ENCODE results near the gene KRT12. TPM values are rescaled to one million over a fixed set of nuclear protein-coding genes. Genes with fewer than 3 reads are reported as not detected.

The KRT12 gene
- total RNA-seq, 1 experiment from 2014 or later: not detected

- H3K4me3 Mint-ChIP-seq (ENCODE audit: unreplicated experiment): no peak overlapping the region
- ChIA-PET CTCF (no interaction called here), POLR2A (no interaction called here)
- H3K36me3 Mint-ChIP-seq (ENCODE audit: insufficient read depth, unreplicated experiment): no peaks in the 10 kb centered on the region
- intact Hi-C loops (cut with micrococcal nuclease; ENCODE audit: unreplicated experiment): no loop called here
- H3K36me3 ChIP-seq (ENCODE audit: control insufficient read depth, insufficient read depth, low read length): no peaks in the 10 kb centered on the region
- no peaks in the 10 kb centered on the region for H3K9me3 ChIP-seq
- no peaks in the 10 kb centered on the region for H3K27me3 ChIP-seq (replicated peaks; ENCODE audit: control insufficient read depth, insufficient read depth, low read length)
- H3K4me3 ChIP-seq (ENCODE audit: low read depth, low read length): no peak overlapping the region
- no peaks in the 10 kb centered on the region for H3K9me3 Mint-ChIP-seq (ENCODE audit: unreplicated experiment)
- no TSS peak for BruUV-seq (replicated peaks)
- H3K4me1 ChIP-seq: peaks cover 4% of the 10 kb centered on the region; the same call in 1 of the 2 replicates
- H3K27ac Mint-ChIP-seq (ENCODE audit: unreplicated experiment): no peak overlapping the region
- no peak for DNase-seq
- H3K4me1 Mint-ChIP-seq (ENCODE audit: low read depth, unreplicated experiment): peaks cover 7% of the 10 kb centered on the region
- no peaks in the 10 kb centered on the region for H3K27me3 Mint-ChIP-seq (ENCODE audit: insufficient read depth, unreplicated experiment)
- TF ChIP-seq, protein P1, sequence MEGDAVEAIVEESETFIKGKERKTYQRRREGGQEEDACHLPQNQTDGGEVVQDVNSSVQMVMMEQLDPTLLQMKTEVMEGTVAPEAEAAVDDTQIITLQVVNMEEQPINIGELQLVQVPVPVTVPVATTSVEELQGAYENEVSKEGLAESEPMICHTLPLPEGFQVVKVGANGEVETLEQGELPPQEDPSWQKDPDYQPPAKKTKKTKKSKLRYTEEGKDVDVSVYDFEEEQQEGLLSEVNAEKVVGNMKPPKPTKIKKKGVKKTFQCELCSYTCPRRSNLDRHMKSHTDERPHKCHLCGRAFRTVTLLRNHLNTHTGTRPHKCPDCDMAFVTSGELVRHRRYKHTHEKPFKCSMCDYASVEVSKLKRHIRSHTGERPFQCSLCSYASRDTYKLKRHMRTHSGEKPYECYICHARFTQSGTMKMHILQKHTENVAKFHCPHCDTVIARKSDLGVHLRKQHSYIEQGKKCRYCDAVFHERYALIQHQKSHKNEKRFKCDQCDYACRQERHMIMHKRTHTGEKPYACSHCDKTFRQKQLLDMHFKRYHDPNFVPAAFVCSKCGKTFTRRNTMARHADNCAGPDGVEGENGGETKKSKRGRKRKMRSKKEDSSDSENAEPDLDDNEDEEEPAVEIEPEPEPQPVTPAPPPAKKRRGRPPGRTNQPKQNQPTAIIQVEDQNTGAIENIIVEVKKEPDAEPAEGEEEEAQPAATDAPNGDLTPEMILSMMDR (IDR thresholded peaks at IDR 0.05; ENCODE audit: insufficient read depth in 1 of 2, low read depth in 1 of 2, low read length in 1 of 2, severe bottlenecking in 1 of 2, unreplicated experiment in 1 of 2): no peak
Measured at GRCh38 chr17:40878044-40878443, 11.0 kb upstream of the KRT12 start.

- H3K4me3 Mint-ChIP-seq (ENCODE audit: unreplicated experiment): no peak overlapping the region
- Histone ChIP-seq H3K9me3 (no peaks in the 10 kb centered on the region), H3K27me3 (replicated peaks; ENCODE audit: control insufficient read depth, insufficient read depth, low read length) (no peaks in the 10 kb centered on the region), H3K36me3 (ENCODE audit: control insufficient read depth, insufficient read depth, low read length) (no peaks in the 10 kb centered on the region), H3K4me1 (no peaks in the 10 kb centered on the region), H3K4me3 (ENCODE audit: low read depth, low read length) (no peak overlapping the region)
- ChIA-PET CTCF (interaction anchor here (0.6 to 0.9 kb wide), 3 partner anchors 254 to 790 kb away, joined by 3 to 4 read pairs (median 3); no protein-coding TSS in a partner anchor), POLR2A (no interaction called here)
- no TSS peak for BruUV-seq (replicated peaks)
- TF ChIP-seq, protein P1 (IDR thresholded peaks at IDR 0.05; ENCODE audit: insufficient read depth in 1 of 2, low read depth in 1 of 2, low read length in 1 of 2, severe bottlenecking in 1 of 2, unreplicated experiment in 1 of 2): no peak
- intact Hi-C loops (cut with micrococcal nuclease; ENCODE audit: unreplicated experiment): no loop called here
- no peaks in the 10 kb centered on the region for H3K36me3 Mint-ChIP-seq (ENCODE audit: insufficient read depth, unreplicated experiment)
- H3K4me1 Mint-ChIP-seq (ENCODE audit: low read depth, unreplicated experiment): no peaks in the 10 kb centered on the region
- H3K9me3 Mint-ChIP-seq (ENCODE audit: unreplicated experiment): no peaks in the 10 kb centered on the region
- no peak overlapping the region for H3K27ac Mint-ChIP-seq (ENCODE audit: unreplicated experiment)
- no peaks in the 10 kb centered on the region for H3K27me3 Mint-ChIP-seq (ENCODE audit: insufficient read depth, unreplicated experiment)
- no peak for DNase-seq
Measured at GRCh38 chr17:40873801-40874200, 6.8 kb upstream of the KRT12 start.

DNA sequence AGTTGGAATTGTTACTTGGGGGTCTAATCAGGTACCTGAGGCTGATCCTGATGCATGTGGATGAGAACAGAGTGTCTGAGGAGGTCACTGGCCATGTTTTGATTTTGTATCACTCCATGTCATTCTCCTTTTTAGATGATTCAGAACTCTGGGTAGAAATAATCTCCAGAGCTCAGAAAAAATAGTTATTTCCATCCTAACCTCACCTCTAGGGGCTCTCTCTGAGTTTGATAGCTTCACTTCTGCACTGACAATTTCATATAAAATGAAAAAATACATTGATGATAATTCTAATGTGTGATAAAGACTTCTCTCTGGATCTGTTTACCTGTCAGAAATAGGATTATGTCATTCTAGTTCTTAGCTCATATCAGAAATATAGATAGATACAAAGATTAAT lies 6.2 kb upstream of the KRT12 start:
- Histone ChIP-seq H3K4me1 (no peaks in the 10 kb centered on the region), H3K4me3 (ENCODE audit: low read depth, low read length) (no peak overlapping the region), H3K27me3 (replicated peaks; ENCODE audit: control insufficient read depth, insufficient read depth, low read length) (no peaks in the 10 kb centered on the region), H3K36me3 (ENCODE audit: control insufficient read depth, insufficient read depth, low read length) (no peaks in the 10 kb centered on the region), H3K9me3 (no peaks in the 10 kb centered on the region)
- no peaks in the 10 kb centered on the region for H3K4me1 Mint-ChIP-seq (ENCODE audit: low read depth, unreplicated experiment)
- no peaks in the 10 kb centered on the region for H3K36me3 Mint-ChIP-seq (ENCODE audit: insufficient read depth, unreplicated experiment)
- POLR2A ChIA-PET: no interaction called here
- CTCF ChIA-PET: interaction anchor here (0.6 to 0.9 kb wide), 3 partner anchors 253 to 791 kb away, joined by 3 to 4 read pairs (median 3); no protein-coding TSS in a partner anchor
- no peaks in the 10 kb centered on the region for H3K27me3 Mint-ChIP-seq (ENCODE audit: insufficient read depth, unreplicated experiment)
- no TSS peak for BruUV-seq (replicated peaks)
- no peak overlapping the region for H3K4me3 Mint-ChIP-seq (ENCODE audit: unreplicated experiment)
- H3K27ac Mint-ChIP-seq (ENCODE audit: unreplicated experiment): no peak overlapping the region
- TF ChIP-seq, protein P1 (IDR thresholded peaks at IDR 0.05; ENCODE audit: insufficient read depth in 1 of 2, low read depth in 1 of 2, low read length in 1 of 2, severe bottlenecking in 1 of 2, unreplicated experiment in 1 of 2): no peak
- no peaks in the 10 kb centered on the region for H3K9me3 Mint-ChIP-seq (ENCODE audit: unreplicated experiment)
- intact Hi-C loops (cut with micrococcal nuclease; ENCODE audit: unreplicated experiment): no loop called here
- no peak for DNase-seq
